A549 (cell line): Measurements from ENCODE around the gene POU4F1. TPM values are rescaled to one million over a fixed set of nuclear protein-coding genes. Genes with fewer than 3 reads are reported as not detected.

ENCODE experiments used
- ATAC-seq, 2 experiments: fragments of 200-7000 bp in 1 of 2; fragments of >200 bp in 1 of 2; cut with Nextera tagmentation in 1 of 2; cut with Tn5 transposase in 1 of 2; 3 replicates each; pipeline versions ENCODE4 v1.8.0 to v1.9.1; 2018 to 2020; ENCODE audit warnings: mild to moderate bottlenecking in 1 of 2, moderate library complexity in 1 of 2
- CTCF ChIA-PET: fragments of 300-600 bp; sonication (Branson Sonifier 250); formaldehyde crosslinking; extraction: SDS; loops from one replicate; lab custom pipeline; 2021; ENCODE audit warnings: antibody characterized with exemption, inconsistent platforms; lab: Yijun Ruan, JAX
- POLR2A ChIA-PET: fragments of 350-600 bp; formaldehyde crosslinking; extraction: SDS; loops from one replicate; lab custom pipeline; 2021; ENCODE audit warnings: antibody characterized with exemption, inconsistent platforms; lab: Yijun Ruan, JAX
- DNase-seq, 2 experiments: peaks; one replicate each; pipeline versions ENCODE4 v3.0.0 to v3.0.0-alpha.2; 2011 to 2016; ENCODE audit warnings: low read depth in 1 of 2, low spot score in 1 of 2
- FAIRE-seq: peaks from 2 replicates; lab custom pipeline; 2011; peaks lifted over from hg19 to GRCh38; lab: Jason Lieb, UNC
- H3K27ac ChIP-seq, 2 experiments: fragments of >200 bp; sonication (Bioruptor Twin); formaldehyde crosslinking; 3 replicates each; pipeline ENCODE4 v1.5.1; 2016 to 2017
- H3K4me1 ChIP-seq: fragments of >200 bp; sonication (Bioruptor Twin); formaldehyde crosslinking; 3 replicates; pipeline ENCODE4 v1.6.1; 2016
- H3K4me2 ChIP-seq: fragments of >200 bp; sonication (Bioruptor Twin); formaldehyde crosslinking; 3 replicates; pipeline ENCODE4 v1.6.1; 2016
- H3K4me3 ChIP-seq: fragments of >200 bp; sonication (Bioruptor Twin); formaldehyde crosslinking; 3 replicates; pipeline ENCODE4 v1.5.1; 2016
- H3K9me3 ChIP-seq: fragments of >200 bp; sonication (Bioruptor Twin); formaldehyde crosslinking; 3 replicates; pipeline ENCODE4 v1.6.1; 2016
- BCL3 ChIP-seq: fragments of >200 bp; sonication (Bioruptor Twin); formaldehyde crosslinking; IDR thresholded peaks from 3 replicates; pipeline ENCODE4 v1.6.1; 2016
- BHLHE40 ChIP-seq: IDR thresholded peaks from 2 replicates; pipeline ENCODE4 v1.6.1; 2012; ENCODE audit warnings: low read depth, low read length, inconsistent platforms
- CBX8 ChIP-seq: fragments of 200-600 bp; sonication (generic); IDR thresholded peaks from 2 replicates; pipeline ENCODE4 v1.6.1; 2016
- CEBPB ChIP-seq, 2 experiments: fragments of >200 bp in 1 of 2; sonication (Bioruptor Twin) in 1 of 2; formaldehyde crosslinking in 1 of 2; IDR thresholded peaks; 2 replicates each; pipeline ENCODE4 v1.6.1; 2012 to 2016
- CHD4 ChIP-seq: fragments of 200-600 bp; sonication (generic); IDR thresholded peaks from 2 replicates; pipeline ENCODE4 v1.6.1; 2016; ENCODE audit warnings: antibody characterized with exemption, mild to moderate bottlenecking, borderline replicate concordance
- CTCF ChIP-seq: fragments of >200 bp; sonication (Bioruptor Twin); formaldehyde crosslinking; IDR thresholded peaks from 3 replicates; pipeline ENCODE4 v1.5.1; 2016
- EHF ChIP-seq: fragments of 250-450 bp; sonication (Bioruptor Pico); IDR thresholded peaks from 2 replicates; pipeline ENCODE4 v1.5.0; 2020; ENCODE audit warnings: mild to moderate bottlenecking
- FOSL2 ChIP-seq, 2 experiments: fragments of 450-650 bp in 1 of 2; fragments of >200 bp in 1 of 2; sonication (Bioruptor Twin) in 1 of 2; formaldehyde crosslinking; IDR thresholded peaks; 2 replicates each; pipeline versions ENCODE4 v1.5.0 to v1.6.1; 2016 to 2020; ENCODE audit warnings: mild to moderate bottlenecking in 1 of 2, moderate library complexity in 1 of 2
- HES2 ChIP-seq: fragments of >200 bp; sonication (Bioruptor Twin); formaldehyde crosslinking; IDR thresholded peaks from 2 replicates; pipeline ENCODE4 v1.6.1; 2016
- KDM1A ChIP-seq: fragments of 200-600 bp; sonication (generic); IDR thresholded peaks from 2 replicates; pipeline ENCODE4 v1.6.1; 2016; ENCODE audit warnings: low read depth, mild to moderate bottlenecking
- NFE2L2 ChIP-seq: fragments of 150-350 bp; conservative IDR thresholded peaks from 2 replicates; pipeline ENCODE4 v1.6.1; 2014; ENCODE audit warnings: low read length
- NPAS2 ChIP-seq: fragments of 250-450 bp; sonication (Bioruptor Pico); IDR thresholded peaks from 2 replicates; pipeline ENCODE4 v1.8.0; 2022; ENCODE audit warnings: mild to moderate bottlenecking, moderate library complexity, borderline replicate concordance
- NR3C1 ChIP-seq: fragments of >200 bp; sonication (Bioruptor Twin); formaldehyde crosslinking; IDR thresholded peaks from 3 replicates; pipeline ENCODE4 v1.6.1; 2017
- POLR2A ChIP-seq: IDR thresholded peaks from 2 replicates; pipeline ENCODE4 v1.6.1; 2012; ENCODE audit warnings: mild to moderate bottlenecking, low read length
- POLR2AphosphoS2 ChIP-seq: conservative IDR thresholded peaks from 2 replicates; pipeline ENCODE4 v1.6.1; 2012; ENCODE audit warnings: low read length, improper control_type of control experiment, inconsistent platforms
- RARB ChIP-seq: fragments of 250-450 bp; sonication (Bioruptor Pico); IDR thresholded peaks from 2 replicates; pipeline ENCODE4 v1.8.0; 2021; ENCODE audit warnings: mild to moderate bottlenecking, moderate library complexity
- REST ChIP-seq: fragments of 200-600 bp; sonication (generic); IDR thresholded peaks from 2 replicates; pipeline ENCODE4 v1.6.1; 2016; ENCODE audit warnings: antibody characterized with exemption, mild to moderate bottlenecking, moderate library complexity
- SMC3 ChIP-seq: fragments of >200 bp; sonication (Bioruptor Twin); formaldehyde crosslinking; IDR thresholded peaks from 3 replicates; pipeline ENCODE4 v1.6.1; 2018; ENCODE audit warnings: inconsistent platforms
- WGBS: methylation state at CpG from one replicate; pipeline ENCODE4 v1.1.6; 2017; ENCODE audit errors: missing lambda C conversion rate; 5-methylcytosine and 5-hydroxymethylcytosine counted together
- polyA plus RNA-seq, 4 experiments: library from polyadenylated mRNA; depleted of rRNA in 3 of 4; stranded (reverse); fragments of >200 nt; fragmentation: RNase III in 1 of 4; extraction: RNeasy Plus Mini Kit Qiagen cat#74134 plus additional on column Dnase treatment in 1 of 4; gene quantifications; 2 replicates in 3 of 4; 3 replicates in 1 of 4; pipeline ENCODE4 v1.2.3, GENCODE V29; 2011 to 2017

The POU4F1 gene
- polyA plus RNA-seq, 2 of the 4 experiments (the other 2 are of a cell fraction), result 1.2 to 1.5 TPM

GRCh38 chr13:78602561-78603239 lies 652 bp downstream of the POU4F1 start:
- POLR2A ChIA-PET, result interaction anchor here (0.6 kb wide), 1 partner anchor 10 kb away, joined by 4 read pairs; no protein-coding TSS in a partner anchor
- peak overlapping the region; percentile 48 to 77; a peak in 4 of 6 replicates for H3K27ac ChIP-seq
- CTCF ChIA-PET, result no interaction called here
- peak in 1 of 2 experiments; percentile 21; a peak in 2 of 6 replicates for ATAC-seq
- TF ChIP-seq BCL3, result no peak
- no peak for TF ChIP-seq CTCF
- no peak for TF ChIP-seq CBX8
- TF ChIP-seq POLR2AphosphoS2, result no peak
- no peak for TF ChIP-seq NR3C1
- no peak for TF ChIP-seq CHD4
- TF ChIP-seq HES2, result no peak
- no peak for TF ChIP-seq NPAS2 (CRISPR knock-in tag)
- TF ChIP-seq RARB (CRISPR knock-in tag), result no peak
- no peak for TF ChIP-seq REST
- no peak for TF ChIP-seq EHF (CRISPR knock-in tag)
- no peak for TF ChIP-seq POLR2A
- TF ChIP-seq FOSL2 (IDR thresholded peaks at IDR 0.05), result no peak
- no peak for TF ChIP-seq FOSL2 (CRISPR knock-in tag; IDR thresholded peaks at IDR 0.05)
- no peak for TF ChIP-seq KDM1A
- TF ChIP-seq SMC3, result no peak
- H3K4me3 ChIP-seq, result peak overlapping the region; percentile 67
- WGBS, result 41% methylated on average over 28 of the region's 51 CpGs
- H3K9me3 ChIP-seq, result no peaks in the 10 kb centered on the region
- FAIRE-seq, result no peak
- 0 out of 3 replicates have a peak, but pooled peaks cover 5% of the 10 kb centered on the region for H3K4me1 ChIP-seq
- no peak for DNase-seq
- peak overlapping the region; percentile 84 for H3K4me2 ChIP-seq

GRCh38 chr13:78601874-78602560 lies 1.3 kb downstream of the POU4F1 start:
- no peak for FAIRE-seq
- no peak for TF ChIP-seq NR3C1
- TF ChIP-seq BHLHE40, result no peak
- no peak for TF ChIP-seq CEBPB (IDR thresholded peaks at IDR 0.05)
- no peak for TF ChIP-seq NPAS2 (CRISPR knock-in tag)
- TF ChIP-seq NFE2L2, result no peak
- Histone ChIP-seq H3K4me1 (0 out of 3 replicates have a peak, but pooled peaks cover 5% of the 10 kb centered on the region), H3K4me2 (peak overlapping the region; percentile 84; the same call in 1 of the 3 replicates), H3K9me3 (no peaks in the 10 kb centered on the region), H3K4me3 (no peak overlapping the region), H3K27ac (no peak overlapping the region)
- 96% methylated on average over 56 of the region's 112 CpGs for WGBS
- no peak for DNase-seq
- ChIA-PET CTCF (no interaction called here), POLR2A (no interaction called here)
- no peak for ATAC-seq
